Colon (tissue), 2 donors: Measurements from ENCODE around the gene CAPN5.

Source experiments
- FAIRE-seq: peaks from 2 replicates; lab custom pipeline; 2012; peaks lifted over from hg19 to GRCh38; lab: Jason Lieb, UNC
- donor health status: control.
- donor health status: control.

CAPN5 gene

GRCh38 chr11:77121096-77121640, 54.4 kb downstream of the CAPN5 start:
- FAIRE-seq = no peak

GRCh38 chr11:77121876-77122575, 55.3 kb downstream of the CAPN5 start:
- FAIRE-seq = no peak

- no peak for FAIRE-seq
Measured at GRCh38 chr11:77122576-77123212, 55.9 kb downstream of the CAPN5 start.

GRCh38 chr11:77123591-77123990, 56.8 kb downstream of the CAPN5 start:
- no peak for FAIRE-seq

- FAIRE-seq = no peak
Measured at GRCh38 chr11:77124041-77124440, 57.3 kb downstream of the CAPN5 start.

GRCh38 chr11:77124488-77124887, 57.7 kb downstream of the CAPN5 start:
- no peak for FAIRE-seq

- FAIRE-seq = no peak
Measured at GRCh38 chr11:77125191-77125590, 58.4 kb downstream of the CAPN5 start.

- no peak for FAIRE-seq
Measured at GRCh38 chr11:77125695-77126094, 58.9 kb downstream of the CAPN5 start.

GRCh38 chr11:77126156-77126775, 59.5 kb downstream of the CAPN5 start:
- no peak for FAIRE-seq

GRCh38 chr11:77126861-77127234, 60.1 kb downstream of the CAPN5 start:
- FAIRE-seq = no peak

GRCh38 chr11:77127235-77127911, 60.6 kb downstream of the CAPN5 start:
- no peak for FAIRE-seq

- FAIRE-seq = no peak
Measured at GRCh38 chr11:77127920-77128691, 61.3 kb downstream of the CAPN5 start, which contains the start of gene MYO7A. MYO7A (plus strand) TSS chr11:77128246; CDS start chr11:77130635, 2,389 bp downstream.

- FAIRE-seq = no peak
Measured at GRCh38 chr11:77129069-77129841, 62.5 kb downstream of the CAPN5 start.

- no peak for FAIRE-seq
Measured at GRCh38 chr11:77129842-77130756, 63.3 kb downstream of the CAPN5 start.

GRCh38 chr11:77130763-77131513, 64.2 kb downstream of the CAPN5 start:
- FAIRE-seq = no peak

- no peak for FAIRE-seq
Measured at GRCh38 chr11:77131560-77131959, 64.8 kb downstream of the CAPN5 start.

- FAIRE-seq = no peak
Measured at GRCh38 chr11:77135069-77135468, 68.3 kb downstream of the CAPN5 start.

- no peak for FAIRE-seq
Measured at GRCh38 chr11:77136074-77136473, 69.3 kb downstream of the CAPN5 start.

GRCh38 chr11:77136784-77137420, 70.1 kb downstream of the CAPN5 start:
- FAIRE-seq = no peak
